Adipocyte (in vitro differentiated cells): ENCODE results near the gene MEIOB.
"Not testable (repeated sequence)": the region's sequence is repeated elsewhere in the genome, so short reads cannot be mapped to it uniquely, and the experiment has no call there.

Source experiments
- DNase-seq: peaks from one replicate; pipeline ENCODE4 v3.0.0-alpha.2; 2015; ENCODE audit warnings: low read depth
- H3K27me3 ChIP-seq: replicated peaks from 2 replicates; pipeline ENCODE4 v1.7.0; 2013; ENCODE audit warnings: mild to moderate bottlenecking, low read length, moderate library complexity; ENCODE audit not compliant: control insufficient read depth, insufficient read depth
- H3K36me3 ChIP-seq: 2 replicates; pipeline ENCODE4 v1.7.0; 2013; ENCODE audit warnings: low read length, mild to moderate bottlenecking, moderate library complexity; ENCODE audit not compliant: control insufficient read depth, insufficient read depth, severe bottlenecking
- H3K4me1 ChIP-seq: 2 replicates; pipeline ENCODE4 v1.7.0; 2013; ENCODE audit warnings: mild to moderate bottlenecking, low read length, moderate library complexity; ENCODE audit not compliant: control insufficient read depth, insufficient read depth
- H3K4me3 ChIP-seq: 2 replicates; pipeline ENCODE4 v1.7.0; 2013; ENCODE audit warnings: mild to moderate bottlenecking, low read length, moderate library complexity
- H3K9ac ChIP-seq: 2 replicates; pipeline ENCODE4 v1.7.0; 2013; ENCODE audit warnings: mild to moderate bottlenecking, low read length, moderate library complexity
- H3K9me3 ChIP-seq: 2 replicates; pipeline ENCODE4 v1.7.0; 2013; ENCODE audit warnings: mild to moderate bottlenecking, low read length, moderate library complexity; ENCODE audit not compliant: control insufficient read depth

MEIOB gene

DNA sequence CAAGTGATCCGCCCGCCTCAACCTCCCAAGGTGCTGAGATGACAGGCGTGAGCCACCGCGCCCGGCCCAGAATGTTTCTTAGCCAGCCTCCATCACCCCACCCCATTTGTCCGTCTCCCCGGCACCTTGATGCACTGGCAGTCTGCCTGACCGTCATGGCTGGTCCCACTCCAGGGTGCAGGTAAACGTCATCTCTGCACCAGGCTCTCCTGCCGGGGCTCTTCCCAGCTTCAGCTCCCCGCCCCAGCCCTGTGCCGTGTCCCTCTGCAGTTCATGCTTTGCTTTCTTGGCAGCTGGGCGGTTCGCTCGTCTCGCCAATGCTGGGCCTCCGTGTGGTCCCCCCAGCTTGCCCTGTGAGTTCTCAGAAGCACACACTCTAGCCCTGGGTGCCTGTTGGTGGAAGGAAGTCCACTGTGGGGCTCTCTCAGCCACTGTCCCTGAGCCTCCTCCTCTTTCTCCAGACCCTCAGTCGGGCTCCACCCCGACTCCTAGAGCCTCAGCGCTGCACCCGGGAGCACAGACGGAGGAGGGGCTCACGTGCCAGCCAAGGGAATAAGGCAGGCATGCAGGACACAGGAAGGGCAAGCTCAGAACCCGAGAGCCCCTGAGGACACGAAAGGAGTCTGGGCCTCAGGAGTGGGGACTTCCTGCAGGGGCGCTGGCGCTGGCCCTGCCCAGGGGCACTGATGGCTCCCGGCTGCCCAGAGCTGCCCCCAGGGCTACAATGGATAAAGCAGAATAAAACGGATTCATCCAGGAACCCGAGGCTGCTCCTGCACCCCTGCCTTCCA, 34.3 kb upstream of the MEIOB start:
- peak; percentile 8 for DNase-seq
- Histone ChIP-seq H3K4me3 (no peak overlapping the region), H3K9ac (no peak overlapping the region), H3K36me3 (no peaks in the 10 kb centered on the region), H3K27me3 (peaks cover 54% of the 10 kb centered on the region), H3K4me1 (no peaks in the 10 kb centered on the region), H3K9me3 (no peaks in the 10 kb centered on the region)

DNA sequence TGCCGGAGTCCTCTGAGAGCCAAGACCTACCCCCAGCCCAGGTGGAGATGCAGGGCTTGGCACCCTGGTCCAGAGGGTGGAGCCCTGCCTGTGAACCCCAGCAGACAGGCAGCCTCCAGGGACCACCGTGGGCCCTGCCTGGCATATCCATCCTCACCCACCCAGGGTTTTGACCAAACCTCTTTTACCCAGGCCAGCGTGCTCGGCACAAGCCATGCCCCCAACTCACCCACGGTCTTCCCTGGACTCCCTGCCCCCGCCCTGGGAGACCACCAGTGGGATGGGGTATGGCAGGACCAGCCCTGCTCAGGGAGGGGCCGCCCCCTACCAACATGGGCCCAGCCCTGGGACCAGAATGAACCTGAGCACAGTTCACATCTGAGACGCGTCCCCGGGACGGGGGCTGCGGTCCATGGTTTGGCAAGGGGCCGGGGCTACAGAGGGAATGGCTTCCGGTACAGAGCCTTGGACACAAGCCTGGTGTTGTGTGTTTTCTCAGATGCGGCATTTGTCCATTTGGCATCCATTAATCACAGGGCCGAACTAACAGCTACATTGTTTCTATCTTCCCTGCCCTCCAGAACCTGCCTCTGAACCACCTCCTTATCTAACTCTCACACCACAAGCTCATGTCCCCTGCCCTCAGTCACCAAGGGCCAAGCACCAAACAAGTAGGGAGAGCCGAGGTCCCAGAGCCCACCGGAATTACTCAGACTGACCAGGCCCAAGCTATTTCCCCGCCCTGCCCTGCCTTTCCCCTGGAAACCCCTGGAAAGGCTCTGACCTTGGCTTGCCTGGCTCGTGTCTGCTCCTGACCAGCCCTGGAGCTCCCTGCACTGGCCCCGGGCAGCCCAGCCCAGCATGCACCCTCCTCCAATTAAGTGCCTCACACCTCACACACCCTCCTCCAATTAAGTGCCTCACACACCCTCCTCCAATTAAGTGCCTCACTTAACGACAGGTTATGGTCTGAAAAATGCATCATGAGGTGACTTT, 32.2 kb upstream of the MEIOB start:
- DNase-seq, result no peak
- no peaks in the 10 kb centered on the region for H3K36me3 ChIP-seq

DNA sequence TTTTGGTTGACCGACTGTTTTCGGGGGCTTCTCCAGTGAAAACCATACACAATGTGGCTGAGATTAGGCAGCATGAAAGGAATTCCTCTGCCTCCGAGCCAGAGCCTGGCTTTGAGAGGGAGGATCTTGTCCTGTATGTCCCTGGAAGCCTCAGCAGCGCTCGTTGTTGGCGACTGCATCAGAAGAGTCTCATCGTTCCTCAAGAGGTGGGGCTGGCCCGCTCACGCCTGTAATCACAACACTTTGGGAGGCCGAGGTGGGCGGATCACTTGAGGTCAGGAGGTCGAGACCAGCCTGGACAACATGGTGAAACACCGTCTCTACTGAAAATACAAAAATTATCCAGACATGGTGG, 31.2 kb upstream of the MEIOB start:
- no peak for DNase-seq
- H3K36me3 ChIP-seq, result no peaks in the 10 kb centered on the region

More for the DNA sequence above, 32.2 kb upstream of the MEIOB start:
- H3K9me3 ChIP-seq, result no peaks in the 10 kb centered on the region
- H3K27me3 ChIP-seq, result peaks cover 55% of the 10 kb centered on the region
- no peaks in the 10 kb centered on the region for H3K4me1 ChIP-seq
- no peak overlapping the region for H3K9ac ChIP-seq
- H3K4me3 ChIP-seq, result no peak overlapping the region

DNA sequence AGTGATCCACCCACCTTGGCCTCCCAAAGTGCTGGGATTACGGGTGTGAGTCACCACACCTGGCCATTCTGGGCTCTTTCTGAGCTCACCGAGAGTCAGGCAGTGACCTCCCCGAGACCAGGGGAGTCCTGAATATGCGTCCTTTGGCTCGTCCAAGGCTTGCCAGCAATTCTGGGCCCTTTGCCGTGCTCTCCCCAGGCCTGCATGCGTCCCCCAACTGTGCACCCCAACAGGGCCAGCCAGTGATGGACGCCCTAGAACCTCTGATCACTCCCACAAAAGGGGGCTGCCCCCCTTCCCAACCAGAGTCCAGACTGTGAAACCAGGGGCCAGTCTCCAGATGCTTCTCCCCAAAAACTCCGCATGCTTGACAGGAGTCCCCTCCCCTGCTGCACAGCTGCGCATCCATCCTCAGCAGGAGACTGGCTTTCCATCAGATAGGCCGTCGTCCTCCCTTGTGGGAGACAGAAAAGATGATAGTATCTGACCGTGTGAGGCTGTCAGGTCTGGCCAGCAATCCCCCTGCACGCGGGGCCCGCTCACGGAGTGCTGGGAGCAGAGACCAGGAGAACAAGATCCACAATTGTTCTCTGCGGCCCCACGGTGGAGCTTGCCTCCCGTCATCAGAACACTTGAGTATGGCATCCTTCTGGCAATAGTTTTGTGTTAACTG, 30.7 kb upstream of the MEIOB start:
- Histone ChIP-seq H3K9ac (no peak overlapping the region), H3K27me3 (peaks cover 49% of the 10 kb centered on the region), H3K36me3 (no peaks in the 10 kb centered on the region), H3K4me1 (no peaks in the 10 kb centered on the region), H3K4me3 (no peak overlapping the region), H3K9me3 (no peaks in the 10 kb centered on the region)
- DNase-seq, result no peak

More for the DNA sequence above, 31.2 kb upstream of the MEIOB start:
- Histone ChIP-seq H3K9me3 (no peaks in the 10 kb centered on the region), H3K4me1 (no peaks in the 10 kb centered on the region), H3K9ac (no peak overlapping the region), H3K4me3 (no peak overlapping the region), H3K27me3 (peaks cover 49% of the 10 kb centered on the region)

DNA sequence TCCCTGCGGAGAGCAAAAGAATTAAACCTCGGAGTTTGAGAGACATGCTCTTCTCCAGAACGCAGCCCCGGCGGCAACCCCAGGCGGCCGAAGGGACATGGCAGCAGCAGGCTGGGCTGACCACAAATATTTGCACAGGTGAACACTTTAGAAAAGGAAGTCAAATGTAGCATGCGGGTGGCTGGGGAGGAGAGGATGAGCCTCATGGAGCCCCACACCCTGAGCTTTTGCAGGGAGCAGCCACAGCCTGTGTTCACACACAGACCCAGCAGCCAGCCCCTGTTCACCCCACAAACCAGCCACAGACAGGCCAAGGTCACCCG, 28.4 kb upstream of the MEIOB start:
- no peaks in the 10 kb centered on the region for H3K36me3 ChIP-seq
- H3K4me3 ChIP-seq, result no peak overlapping the region
- no peaks in the 10 kb centered on the region for H3K4me1 ChIP-seq
- no peaks in the 10 kb centered on the region for H3K9me3 ChIP-seq
- H3K27me3 ChIP-seq, result peaks cover 46% of the 10 kb centered on the region
- no peak overlapping the region for H3K9ac ChIP-seq
- no peak for DNase-seq

DNA sequence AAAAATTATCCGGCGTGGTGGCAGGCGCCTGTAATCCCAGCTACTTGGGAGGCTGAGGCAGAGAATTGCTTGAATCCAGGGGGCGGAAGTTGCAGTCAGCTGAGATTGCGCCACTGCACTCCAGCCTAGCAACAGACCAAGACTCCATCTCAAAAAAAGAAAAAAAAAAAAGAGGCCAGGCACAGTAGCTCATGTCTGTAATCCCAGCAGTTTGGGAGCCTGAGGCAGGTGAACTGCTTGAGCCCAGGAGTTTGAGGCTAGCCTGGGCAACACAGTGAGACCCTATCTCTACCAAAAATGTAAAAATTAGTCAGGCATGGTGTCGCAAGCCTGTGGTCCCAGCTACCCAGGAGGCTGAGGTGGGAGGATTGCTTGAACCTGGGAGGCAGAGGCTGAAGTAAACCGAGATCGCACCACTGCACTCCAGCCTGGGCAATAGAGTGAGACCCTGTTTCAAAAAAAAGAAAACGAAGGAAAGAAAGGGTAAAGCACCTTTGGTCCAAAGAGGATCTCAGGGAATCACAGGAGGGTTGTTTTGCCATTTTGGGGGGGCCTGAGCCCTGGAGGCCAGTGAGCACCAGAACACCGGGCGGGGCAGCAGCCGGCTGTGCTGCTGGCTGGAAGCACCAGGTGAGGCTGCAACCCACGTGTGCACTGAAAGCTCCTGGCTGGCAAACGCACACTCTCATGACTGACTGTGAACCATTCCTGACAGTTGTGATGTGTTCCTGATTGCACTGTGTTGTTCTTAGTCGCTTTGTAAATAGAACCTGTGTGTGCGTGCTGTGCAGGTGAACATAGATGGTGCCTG, 27.9 kb upstream of the MEIOB start:
- Histone ChIP-seq H3K9me3 (no peaks in the 10 kb centered on the region), H3K36me3 (no peaks in the 10 kb centered on the region), H3K4me1 (no peaks in the 10 kb centered on the region), H3K27me3 (peaks cover 40% of the 10 kb centered on the region), H3K4me3 (no peak overlapping the region), H3K9ac (no peak overlapping the region)
- DNase-seq, result no peak

DNA sequence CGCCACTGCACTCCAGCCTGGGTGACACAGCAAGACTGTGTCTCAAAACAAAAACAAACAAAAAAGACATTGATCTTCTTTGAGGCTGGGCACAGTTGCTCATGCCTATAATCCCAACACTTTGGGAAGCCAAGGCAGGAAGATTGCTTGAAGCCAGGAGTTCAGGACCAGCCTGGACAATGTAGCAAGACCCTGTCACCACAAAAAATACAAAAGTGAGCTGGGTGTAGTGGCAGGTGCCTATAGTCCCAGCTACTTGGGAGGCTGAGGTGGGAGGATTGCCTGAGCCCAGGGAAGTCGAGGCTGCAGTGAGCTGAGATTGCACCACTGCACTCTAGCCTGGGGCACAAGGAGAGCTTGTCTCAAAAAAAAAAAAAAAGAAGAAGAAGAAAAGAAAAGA, 25.7 kb upstream of the MEIOB start:
- not testable (repeated sequence) for H3K36me3 ChIP-seq, H3K9ac ChIP-seq, H3K4me1 ChIP-seq, H3K9me3 ChIP-seq, DNase-seq, H3K4me3 ChIP-seq
- peaks cover 30% of the 10 kb centered on the region for H3K27me3 ChIP-seq

DNA sequence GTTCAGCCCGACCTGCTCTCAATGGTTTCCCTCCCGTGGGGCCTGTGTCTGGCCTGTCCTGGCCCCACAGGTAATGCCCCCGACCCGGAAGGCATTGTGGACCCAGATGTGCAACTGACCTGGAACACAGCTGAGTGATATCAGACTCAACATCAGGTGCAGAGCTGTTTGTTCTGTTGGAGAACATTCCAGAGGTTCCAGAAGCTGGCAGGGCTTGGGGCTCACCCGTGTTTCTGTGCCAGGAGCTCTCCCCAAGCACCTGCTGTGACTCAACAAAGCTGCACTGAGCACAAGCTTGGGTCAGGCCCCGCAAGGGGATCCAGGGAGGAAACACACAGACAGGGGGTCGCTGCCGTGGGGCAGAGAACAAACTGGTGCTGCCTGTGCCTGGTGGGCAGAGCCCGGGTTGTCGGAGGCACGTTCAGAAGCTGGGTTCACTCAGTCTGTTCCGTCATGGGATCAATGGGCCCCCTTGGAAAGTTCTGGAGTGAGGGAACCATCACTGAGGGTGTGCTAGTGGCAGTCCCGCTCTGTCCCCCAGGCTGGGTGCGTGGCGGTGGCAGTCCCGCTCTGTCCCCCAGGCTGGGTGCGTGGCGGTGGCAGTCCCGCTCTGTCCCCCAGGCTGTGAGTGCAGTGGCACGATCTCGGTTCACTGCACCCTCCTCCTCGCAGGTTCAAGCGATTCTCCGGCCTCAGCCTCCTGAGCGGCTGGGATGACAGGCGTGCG, 24.1 kb upstream of the MEIOB start:
- H3K4me3 ChIP-seq, result no peak overlapping the region
- no peak overlapping the region for H3K9ac ChIP-seq
- no peak for DNase-seq
- H3K9me3 ChIP-seq, result no peaks in the 10 kb centered on the region
- no peaks in the 10 kb centered on the region for H3K4me1 ChIP-seq
- H3K27me3 ChIP-seq, result peaks cover 34% of the 10 kb centered on the region
- no peaks in the 10 kb centered on the region for H3K36me3 ChIP-seq

DNA sequence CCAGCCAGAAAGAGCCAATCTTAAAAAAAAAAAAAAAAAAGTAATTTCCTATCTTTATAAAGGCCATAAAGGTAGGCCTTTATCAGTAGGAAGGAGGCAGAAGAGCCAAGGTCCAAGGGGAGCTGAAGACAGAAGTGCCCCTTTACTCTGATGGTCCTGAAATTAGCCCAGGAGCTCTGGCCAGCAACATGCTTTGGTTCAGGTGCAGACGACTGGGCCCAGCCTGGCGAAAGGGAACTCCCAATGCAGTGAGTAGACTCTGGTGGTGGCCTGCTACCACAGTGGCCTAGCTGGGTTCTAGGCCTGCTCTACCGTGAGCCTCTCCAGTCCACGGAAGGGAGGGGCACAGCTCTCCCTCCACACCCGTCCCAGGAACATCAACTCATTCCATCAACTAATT, 23.1 kb upstream of the MEIOB start:
- H3K9me3 ChIP-seq, result no peaks in the 10 kb centered on the region
- peaks cover 36% of the 10 kb centered on the region for H3K27me3 ChIP-seq
- DNase-seq, result no peak
- no peaks in the 10 kb centered on the region for H3K36me3 ChIP-seq
- H3K4me3 ChIP-seq, result no peak overlapping the region
- no peak overlapping the region for H3K9ac ChIP-seq
- no peaks in the 10 kb centered on the region for H3K4me1 ChIP-seq

DNA sequence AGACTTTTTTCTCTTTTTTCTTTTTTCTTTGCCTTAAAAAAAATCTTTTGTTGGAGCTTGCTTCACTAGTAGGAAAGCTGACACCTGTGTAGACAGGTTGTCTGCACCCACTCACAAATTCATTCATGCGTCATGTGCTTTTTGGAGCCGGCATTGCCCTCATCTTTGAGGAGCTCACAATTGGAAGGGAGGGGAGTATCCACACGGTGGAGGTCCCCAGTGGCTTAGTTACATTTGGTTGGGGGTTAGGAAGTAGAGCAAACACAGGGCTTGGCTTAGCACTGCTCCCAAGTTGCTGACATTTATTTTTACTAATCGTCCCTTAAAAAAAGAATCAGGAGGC, 18.7 kb upstream of the MEIOB start:
- DNase-seq, result no peak
- Histone ChIP-seq H3K4me1 (no peaks in the 10 kb centered on the region), H3K27me3 (peaks cover 35% of the 10 kb centered on the region), H3K9ac (no peak overlapping the region), H3K9me3 (no peaks in the 10 kb centered on the region), H3K4me3 (no peak overlapping the region), H3K36me3 (no peaks in the 10 kb centered on the region)
